Gastrocnemius medialis (tissue), 4 donors: ENCODE results near the gene ATP13A3. TPM values are rescaled to one million over a fixed set of nuclear protein-coding genes. Genes with fewer than 3 reads are reported as not detected.

Experiments
- ATAC-seq, 2 donors: fragments of 150-250 bp; one replicate each; pipeline ENCODE4 v1.9.1; 2016
- DNase-seq, 2 donors: peaks; one replicate each; pipeline ENCODE4 v3.0.0-alpha.2; 2019
- H3K27ac ChIP-seq, 4 donors: fragments of 200-600 bp; sonication (generic); 1 replicate in 1 of 4; 2 replicates in 3 of 4; pipeline ENCODE4 v1.5.1; 2016 to 2018; ENCODE audit warnings: mild to moderate bottlenecking in 2 of 4, moderate library complexity in 1 of 4
- H3K27me3 ChIP-seq, 3 donors: fragments of 200-600 bp; sonication (generic) in 2 of 3; 1 replicate in 1 of 3; 2 replicates in 2 of 3; pipeline versions ENCODE4 v1.5.1 to v1.6.0; 2016 to 2019; ENCODE audit warnings: mild to moderate bottlenecking in 1 of 3, moderate library complexity in 1 of 3
- H3K36me3 ChIP-seq, 2 donors: fragments of 200-600 bp; sonication (generic) in 1 of 2; one replicate each; pipeline ENCODE4 v1.5.1; 2017 to 2018
- H3K4me1 ChIP-seq, 2 donors: fragments of 200-600 bp; sonication (generic) in 1 of 2; one replicate each; pipeline ENCODE4 v1.5.1; 2016 to 2017; ENCODE audit warnings: mild to moderate bottlenecking in 2 of 2
- H3K4me3 ChIP-seq, 4 donors: fragments of 200-600 bp; sonication (generic) in 3 of 4; 1 replicate in 1 of 4; 2 replicates in 3 of 4; pipeline ENCODE4 v1.5.1; 2016 to 2019; ENCODE audit warnings: mild to moderate bottlenecking in 2 of 4
- H3K9me3 ChIP-seq, 3 donors: fragments of 200-600 bp; sonication (generic) in 2 of 3; 1 replicate in 1 of 3; 2 replicates in 2 of 3; pipeline ENCODE4 v1.5.1; 2016 to 2019
- POLR2A ChIP-seq, 2 donors: fragments of 450-650 bp; IDR thresholded peaks; one replicate each; pipeline ENCODE4 v1.6.1; 2017; ENCODE audit warnings: antibody characterized with exemption in 2 of 2, mild to moderate bottlenecking in 2 of 2, moderate library complexity in 2 of 2
- in situ Hi-C, 4 donors: fragments of 200-750 bp; cut with MboI; loops; one replicate each; pipeline versions ENCODE4 v1.15.0 to v1.8.0; 2017; ENCODE audit warnings: low sequenced_read_pairs in 4 of 4
- intact Hi-C: fragments of 100-400 bp; cut with DNase I; formaldehyde crosslinking; loops from one replicate; pipeline ENCODE4 v1.15.1; 2023; ENCODE audit warnings: low total_unique reads
- total RNA-seq, 4 donors: library from RNA; depleted of rRNA; stranded (reverse); fragments of >200 nt; gene quantifications; one replicate each; pipeline versions ENCODE4 v1.1.0 to v1.2.3, GENCODE V29; 2016
- TF ChIP-seq, protein P1 (sequence below), 5 experiments: fragments of 450-650 bp in 3 of 5; fragments of 200-600 bp in 2 of 5; sonication (generic) in 2 of 5; IDR thresholded peaks in 4 of 5; conservative IDR thresholded peaks in 1 of 5; 1 replicate in 4 of 5; 2 replicates in 1 of 5; pipeline ENCODE4 v1.5.1; 2016 to 2019; ENCODE audit warnings: antibody characterized with exemption in 5 of 5, mild to moderate bottlenecking in 3 of 5, moderate library complexity in 3 of 5

The ATP13A3 gene
- total RNA-seq, 4 donors from 2014 or later, result 31.8 to 90.2 (median 57.3) TPM

DNA sequence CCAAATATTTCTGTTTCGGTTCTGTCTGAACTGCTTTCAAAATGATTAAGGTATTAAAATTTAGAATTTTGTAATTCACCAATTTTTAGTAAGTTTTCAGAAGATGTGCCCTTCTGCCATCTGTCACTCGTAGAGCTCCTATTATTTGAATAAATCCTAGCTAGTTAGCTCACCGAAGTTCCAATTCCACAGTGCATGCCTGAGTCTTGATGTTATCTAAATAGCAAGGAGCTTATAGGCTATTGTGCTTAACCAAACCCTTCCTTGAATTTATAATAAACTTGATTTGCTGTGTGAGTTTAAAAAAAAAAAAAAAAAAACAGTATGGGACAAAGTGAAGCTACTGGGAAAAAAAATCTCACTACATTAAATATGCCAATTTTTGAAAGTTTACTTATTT lies 18.7 kb downstream of the ATP13A3 start:
- DNase-seq (no peak), ATAC-seq (no peak)
- Histone ChIP-seq H3K4me1 (no peaks in the 10 kb centered on the region), H3K4me3 (no peak overlapping the region), H3K36me3 (no peaks in the 10 kb centered on the region), H3K27ac (no peak overlapping the region), H3K9me3 (no peaks in the 10 kb centered on the region), H3K27me3 (no peaks in the 10 kb centered on the region)
- intact Hi-C loops (no loop called here), in situ Hi-C loops (no loop called here)
- no peak for TF ChIP-seq POLR2A (IDR thresholded peaks at IDR 0.05)
- TF ChIP-seq, protein P1, sequence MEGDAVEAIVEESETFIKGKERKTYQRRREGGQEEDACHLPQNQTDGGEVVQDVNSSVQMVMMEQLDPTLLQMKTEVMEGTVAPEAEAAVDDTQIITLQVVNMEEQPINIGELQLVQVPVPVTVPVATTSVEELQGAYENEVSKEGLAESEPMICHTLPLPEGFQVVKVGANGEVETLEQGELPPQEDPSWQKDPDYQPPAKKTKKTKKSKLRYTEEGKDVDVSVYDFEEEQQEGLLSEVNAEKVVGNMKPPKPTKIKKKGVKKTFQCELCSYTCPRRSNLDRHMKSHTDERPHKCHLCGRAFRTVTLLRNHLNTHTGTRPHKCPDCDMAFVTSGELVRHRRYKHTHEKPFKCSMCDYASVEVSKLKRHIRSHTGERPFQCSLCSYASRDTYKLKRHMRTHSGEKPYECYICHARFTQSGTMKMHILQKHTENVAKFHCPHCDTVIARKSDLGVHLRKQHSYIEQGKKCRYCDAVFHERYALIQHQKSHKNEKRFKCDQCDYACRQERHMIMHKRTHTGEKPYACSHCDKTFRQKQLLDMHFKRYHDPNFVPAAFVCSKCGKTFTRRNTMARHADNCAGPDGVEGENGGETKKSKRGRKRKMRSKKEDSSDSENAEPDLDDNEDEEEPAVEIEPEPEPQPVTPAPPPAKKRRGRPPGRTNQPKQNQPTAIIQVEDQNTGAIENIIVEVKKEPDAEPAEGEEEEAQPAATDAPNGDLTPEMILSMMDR (IDR thresholded peaks at IDR 0.05 in 4 of 5, conservative IDR thresholded peaks at IDR 0.05 in 1 of 5), result no peak

DNA sequence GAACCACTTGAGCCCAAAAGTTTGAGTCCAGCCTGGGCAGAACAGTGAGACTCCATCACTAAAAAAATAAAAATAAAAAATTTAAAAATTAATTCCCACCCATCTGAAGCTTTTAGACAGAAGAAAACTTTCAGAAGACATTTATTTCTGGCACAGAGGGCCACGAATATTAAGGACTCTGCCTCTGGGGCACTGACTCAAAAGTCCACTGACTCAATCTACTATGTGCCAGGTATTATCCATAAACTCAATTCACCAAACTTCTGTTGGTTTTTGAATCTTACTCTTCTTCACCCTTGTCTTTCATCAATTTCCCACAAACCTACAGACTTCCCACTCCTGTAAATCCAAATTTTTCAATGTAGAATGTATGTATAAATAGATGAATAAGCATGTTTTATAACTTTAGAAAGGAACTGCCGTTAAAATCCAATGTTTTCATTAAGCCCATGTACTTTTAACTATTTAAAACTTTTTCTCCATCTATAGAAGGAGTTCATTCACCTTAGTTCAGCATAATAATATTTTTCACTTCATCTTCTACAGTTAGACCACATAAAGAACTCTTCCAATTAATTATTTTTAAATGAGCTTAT lies 19.9 kb downstream of the ATP13A3 start:
- DNase-seq (no peak), ATAC-seq (no peak)
- intact Hi-C loops, result no loop called here
- Histone ChIP-seq H3K27me3 (no peaks in the 10 kb centered on the region), H3K9me3 (no peaks in the 10 kb centered on the region), H3K27ac (no peak overlapping the region), H3K4me1 (no peaks in the 10 kb centered on the region), H3K4me3 (no peak overlapping the region), H3K36me3 (no peaks in the 10 kb centered on the region)
- in situ Hi-C loops, result no loop called here
- TF ChIP-seq POLR2A (IDR thresholded peaks at IDR 0.05), result no peak
- TF ChIP-seq, protein P1 (IDR thresholded peaks at IDR 0.05 in 4 of 5, conservative IDR thresholded peaks at IDR 0.05 in 1 of 5), result no peak

DNA sequence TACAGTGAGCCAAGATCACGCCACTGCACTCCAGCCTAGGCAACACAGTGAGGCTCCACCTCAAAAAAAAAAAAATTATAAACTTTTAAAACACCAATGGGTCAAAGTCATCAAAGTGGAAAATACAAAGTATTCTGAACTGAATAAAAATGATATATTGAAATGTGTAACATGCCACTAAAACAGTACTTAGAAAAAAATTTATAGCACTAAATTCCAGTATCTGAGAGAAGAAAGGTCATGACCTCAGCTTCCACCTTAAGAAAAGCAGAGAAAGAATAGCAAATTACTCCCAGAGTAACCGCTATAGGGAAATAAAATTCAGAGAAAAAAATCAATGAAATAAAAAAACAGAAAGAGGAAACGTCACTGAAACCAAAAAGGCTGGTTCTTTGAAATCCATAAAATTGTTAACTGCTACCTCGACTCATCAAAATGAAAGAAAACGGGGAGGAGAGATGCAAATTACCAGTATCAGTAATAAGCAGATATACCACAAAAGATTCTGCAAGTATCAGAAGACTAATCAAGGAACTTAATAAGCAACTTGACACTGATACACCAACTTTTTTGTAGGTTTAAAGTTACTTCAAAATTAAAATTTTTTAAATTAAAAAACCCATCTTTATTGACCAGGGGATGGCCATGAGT lies 20.8 kb downstream of the ATP13A3 start:
- H3K27ac ChIP-seq, result no peak overlapping the region
- H3K4me1 ChIP-seq, result no peaks in the 10 kb centered on the region
- in situ Hi-C loops (no loop called here), intact Hi-C loops (no loop called here)
- H3K9me3 ChIP-seq, result no peaks in the 10 kb centered on the region
- DNase-seq (no peak), ATAC-seq (no peak)
- TF ChIP-seq POLR2A (IDR thresholded peaks at IDR 0.05), result no peak
- TF ChIP-seq, protein P1 (IDR thresholded peaks at IDR 0.05 in 4 of 5, conservative IDR thresholded peaks at IDR 0.05 in 1 of 5), result no peak
- H3K27me3 ChIP-seq, result no peaks in the 10 kb centered on the region
- H3K4me3 ChIP-seq, result no peak overlapping the region
- no peaks in the 10 kb centered on the region for H3K36me3 ChIP-seq

DNA sequence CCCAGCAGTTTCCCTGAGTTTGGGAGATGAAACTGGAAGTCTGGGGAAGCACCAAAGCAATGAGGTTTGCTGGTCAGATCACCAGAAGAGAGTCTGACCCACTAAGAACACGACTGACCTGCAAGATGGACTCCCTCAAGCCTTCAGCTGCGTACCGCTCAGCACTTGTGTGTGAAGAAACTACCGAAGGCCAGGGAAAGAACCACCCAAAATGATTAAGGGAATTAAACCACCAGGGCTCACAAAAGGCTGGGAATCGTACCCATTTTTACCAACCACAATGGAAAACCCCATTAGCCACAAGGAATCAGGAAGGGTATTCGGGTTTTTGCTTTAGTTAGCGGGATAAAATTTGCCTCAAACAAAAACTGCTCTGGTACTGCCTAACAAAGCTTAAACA lies 21.6 kb downstream of the ATP13A3 start:
- H3K27ac ChIP-seq, result no peak overlapping the region
- TF ChIP-seq, protein P1 (IDR thresholded peaks at IDR 0.05 in 4 of 5, conservative IDR thresholded peaks at IDR 0.05 in 1 of 5), result no peak
- H3K36me3 ChIP-seq, result no peaks in the 10 kb centered on the region
- no peaks in the 10 kb centered on the region for H3K9me3 ChIP-seq
- no peaks in the 10 kb centered on the region for H3K4me1 ChIP-seq
- intact Hi-C loops (no loop called here), in situ Hi-C loops (no loop called here)
- DNase-seq (no peak), ATAC-seq (no peak)
- H3K4me3 ChIP-seq, result no peak overlapping the region
- no peaks in the 10 kb centered on the region for H3K27me3 ChIP-seq
